Choroid plexus epithelial cell (primary cell): ENCODE results near the gene PLEKHO2.
"Not testable (repeated sequence)": the region's sequence is repeated elsewhere in the genome, so short reads cannot be mapped to it uniquely, and the experiment has no call there.

Experiments used
- DNase-seq: peaks from one replicate; pipeline ENCODE4 v3.0.0-alpha.2; 2010; ENCODE audit warnings: low read depth
- H3K4me3 ChIP-seq: 2 replicates; pipeline ENCODE4 v1.5.1; 2011; ENCODE audit warnings: low read depth, mild to moderate bottlenecking, control low read depth, low read length, moderate library complexity
- TF ChIP-seq, protein P1 (sequence below): conservative IDR thresholded peaks from 2 replicates; pipeline ENCODE4 v1.5.1; 2011; ENCODE audit warnings: low read depth, mild to moderate bottlenecking, control low read depth, inconsistent platforms, low read length, moderate library complexity

The PLEKHO2 gene, protein sequence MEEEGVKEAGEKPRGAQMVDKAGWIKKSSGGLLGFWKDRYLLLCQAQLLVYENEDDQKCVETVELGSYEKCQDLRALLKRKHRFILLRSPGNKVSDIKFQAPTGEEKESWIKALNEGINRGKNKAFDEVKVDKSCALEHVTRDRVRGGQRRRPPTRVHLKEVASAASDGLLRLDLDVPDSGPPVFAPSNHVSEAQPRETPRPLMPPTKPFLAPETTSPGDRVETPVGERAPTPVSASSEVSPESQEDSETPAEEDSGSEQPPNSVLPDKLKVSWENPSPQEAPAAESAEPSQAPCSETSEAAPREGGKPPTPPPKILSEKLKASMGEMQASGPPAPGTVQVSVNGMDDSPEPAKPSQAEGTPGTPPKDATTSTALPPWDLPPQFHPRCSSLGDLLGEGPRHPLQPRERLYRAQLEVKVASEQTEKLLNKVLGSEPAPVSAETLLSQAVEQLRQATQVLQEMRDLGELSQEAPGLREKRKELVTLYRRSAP

DNA sequence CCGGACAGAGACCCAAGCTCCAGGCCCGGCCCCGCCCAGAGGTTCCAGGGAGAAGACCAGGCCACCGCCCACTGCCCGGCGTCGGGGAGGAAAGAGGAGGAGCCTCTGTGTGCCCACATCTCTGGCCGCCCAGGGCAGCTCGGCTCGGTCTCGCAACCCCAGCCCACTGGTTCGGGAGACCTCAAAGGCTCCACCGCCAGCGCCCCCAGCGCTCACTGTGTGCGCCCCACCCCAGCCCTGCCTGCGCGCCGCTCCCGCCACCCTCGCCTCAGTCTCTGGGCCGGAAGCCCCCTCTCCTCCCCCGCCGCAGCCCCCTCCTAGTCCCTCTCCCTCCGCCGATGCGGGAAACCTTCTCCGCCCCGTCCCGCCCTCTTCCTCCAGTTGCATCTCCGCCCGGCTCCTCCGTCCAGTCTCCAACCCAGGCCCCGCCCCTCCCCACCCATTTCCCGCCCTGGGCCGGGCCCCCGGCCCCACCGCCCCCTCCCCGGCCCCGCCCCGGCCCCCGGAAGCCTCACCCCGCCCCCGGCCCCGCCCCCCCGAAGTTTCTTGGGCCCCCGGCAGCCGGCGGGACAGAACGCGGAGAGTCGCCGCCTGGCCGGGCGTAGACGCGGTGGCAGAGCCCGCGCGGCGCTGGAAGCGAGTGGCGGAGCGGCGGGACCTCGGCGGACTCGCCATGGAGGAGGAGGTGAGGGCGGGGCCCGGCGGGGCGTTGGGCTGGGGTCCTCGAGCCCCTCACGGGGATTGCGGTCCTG is at the start of gene PLEKHO2:
Gene PLEKHO2, plus strand, starts transcription at position 572 of the 752 bp plus-strand sequence. Its CDS starts 102 bp downstream, at position 674.
- peak; percentile 95 for DNase-seq
- peak within 1 kb of the TSS; percentile 92 for H3K4me3 ChIP-seq
- TF ChIP-seq, protein P1, sequence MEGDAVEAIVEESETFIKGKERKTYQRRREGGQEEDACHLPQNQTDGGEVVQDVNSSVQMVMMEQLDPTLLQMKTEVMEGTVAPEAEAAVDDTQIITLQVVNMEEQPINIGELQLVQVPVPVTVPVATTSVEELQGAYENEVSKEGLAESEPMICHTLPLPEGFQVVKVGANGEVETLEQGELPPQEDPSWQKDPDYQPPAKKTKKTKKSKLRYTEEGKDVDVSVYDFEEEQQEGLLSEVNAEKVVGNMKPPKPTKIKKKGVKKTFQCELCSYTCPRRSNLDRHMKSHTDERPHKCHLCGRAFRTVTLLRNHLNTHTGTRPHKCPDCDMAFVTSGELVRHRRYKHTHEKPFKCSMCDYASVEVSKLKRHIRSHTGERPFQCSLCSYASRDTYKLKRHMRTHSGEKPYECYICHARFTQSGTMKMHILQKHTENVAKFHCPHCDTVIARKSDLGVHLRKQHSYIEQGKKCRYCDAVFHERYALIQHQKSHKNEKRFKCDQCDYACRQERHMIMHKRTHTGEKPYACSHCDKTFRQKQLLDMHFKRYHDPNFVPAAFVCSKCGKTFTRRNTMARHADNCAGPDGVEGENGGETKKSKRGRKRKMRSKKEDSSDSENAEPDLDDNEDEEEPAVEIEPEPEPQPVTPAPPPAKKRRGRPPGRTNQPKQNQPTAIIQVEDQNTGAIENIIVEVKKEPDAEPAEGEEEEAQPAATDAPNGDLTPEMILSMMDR: no peak

DNA sequence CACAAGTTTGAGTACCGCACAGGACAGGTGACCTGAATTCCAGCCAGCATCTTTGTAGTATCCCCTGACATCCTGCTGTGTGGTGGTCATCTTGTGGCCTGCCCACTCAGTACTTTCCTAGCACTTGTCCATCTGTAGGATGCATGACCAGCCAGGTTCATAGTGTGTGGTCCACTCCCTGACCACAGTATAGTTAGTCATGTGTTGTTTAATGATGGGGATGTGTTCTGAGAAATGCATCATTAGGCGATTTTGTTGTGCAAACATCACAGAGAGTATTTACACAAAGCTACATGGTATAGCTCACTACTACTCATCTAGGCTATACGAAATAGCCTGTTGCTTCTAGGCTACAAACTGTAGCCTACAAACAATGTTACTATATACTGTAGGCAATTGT is 49.4 kb upstream of the PLEKHO2 start:
- TF ChIP-seq, protein P1: no peak
- DNase-seq: no peak
- H3K4me3 ChIP-seq: no peak overlapping the region

DNA sequence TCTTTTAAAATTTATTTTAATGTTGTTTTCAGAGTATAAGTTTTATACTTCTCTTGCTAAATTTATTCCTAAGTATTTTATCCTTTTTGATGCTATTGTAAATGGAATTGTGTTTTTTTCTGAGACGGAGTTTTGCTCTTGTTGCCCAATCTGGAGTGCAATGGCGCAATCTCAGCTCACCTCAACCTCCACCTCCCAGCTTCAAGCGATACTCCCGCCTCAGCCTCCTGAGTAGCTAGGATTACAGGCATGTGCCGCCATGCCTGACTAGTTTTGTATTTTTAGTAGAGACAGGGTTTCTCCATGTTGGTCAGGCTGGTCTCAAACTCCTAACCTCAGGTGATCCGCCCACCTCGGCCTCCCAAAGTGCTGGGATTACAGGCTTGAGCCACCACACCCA is 46.4 kb upstream of the PLEKHO2 start:
- H3K4me3 ChIP-seq, DNase-seq: not testable (repeated sequence)

DNA sequence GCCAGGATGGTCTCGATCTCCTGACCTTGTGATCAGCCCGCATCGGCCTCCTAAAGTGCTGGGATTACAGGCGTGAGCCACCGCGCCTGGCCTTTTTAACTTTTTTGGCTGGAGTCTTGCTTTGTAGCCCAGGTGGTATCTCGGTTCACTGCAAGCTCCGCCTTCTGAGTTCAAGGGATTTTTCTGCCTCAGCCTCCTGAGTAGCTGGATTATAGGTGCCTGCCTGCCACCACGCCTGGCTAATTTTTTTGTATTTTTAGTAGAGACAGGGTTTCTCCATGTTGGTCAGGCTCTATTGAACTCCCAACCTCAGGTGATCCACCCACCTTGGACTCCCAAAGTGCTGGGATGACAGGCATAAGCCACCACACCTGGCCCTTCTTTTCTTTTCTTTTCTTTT is 45.8 kb upstream of the PLEKHO2 start:
- not testable (repeated sequence) for DNase-seq, H3K4me3 ChIP-seq

DNA sequence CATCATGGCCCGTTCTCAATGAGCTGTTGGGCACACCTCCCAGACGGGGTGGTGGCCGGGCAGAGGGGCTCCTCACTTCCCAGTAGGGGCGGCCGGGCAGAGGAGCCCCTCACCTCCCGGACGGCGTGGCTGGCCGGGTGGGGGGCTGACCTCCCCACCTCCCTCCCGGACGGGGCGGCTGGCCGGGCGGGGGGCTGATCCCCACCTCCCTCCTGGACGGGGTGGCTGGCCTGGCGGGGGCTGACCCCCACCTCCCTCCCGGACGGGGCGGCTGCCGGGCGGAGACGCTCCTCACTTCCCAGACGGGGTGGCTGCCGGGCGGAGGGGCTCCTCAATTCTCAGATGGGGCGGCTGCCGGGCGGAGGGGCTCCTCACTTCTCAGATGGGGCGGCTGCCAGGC is 42.8 kb upstream of the PLEKHO2 start:
- H3K4me3 ChIP-seq, DNase-seq: not testable (repeated sequence)

DNA sequence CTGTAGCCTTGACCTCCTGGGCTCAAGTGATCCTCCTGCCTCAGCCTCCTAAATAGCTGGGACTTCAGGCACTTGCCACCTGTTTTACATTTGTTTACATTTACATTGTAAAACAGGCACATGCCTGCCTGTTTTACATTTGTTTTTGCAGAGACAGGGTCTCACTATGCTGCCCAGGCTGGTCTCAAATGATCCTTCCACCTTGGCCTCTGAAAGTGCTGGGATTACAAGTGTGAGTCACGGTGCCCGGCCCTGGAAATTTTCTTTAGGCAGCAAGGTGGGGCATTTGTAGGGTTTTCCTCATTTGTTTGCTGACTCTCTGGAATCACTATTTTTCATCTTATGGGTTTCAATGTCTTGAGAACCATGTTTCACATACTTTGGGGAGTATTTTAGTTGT is 41.2 kb upstream of the PLEKHO2 start:
- TF ChIP-seq, protein P1: no peak
- H3K4me3 ChIP-seq: no peak overlapping the region
- no peak for DNase-seq

DNA sequence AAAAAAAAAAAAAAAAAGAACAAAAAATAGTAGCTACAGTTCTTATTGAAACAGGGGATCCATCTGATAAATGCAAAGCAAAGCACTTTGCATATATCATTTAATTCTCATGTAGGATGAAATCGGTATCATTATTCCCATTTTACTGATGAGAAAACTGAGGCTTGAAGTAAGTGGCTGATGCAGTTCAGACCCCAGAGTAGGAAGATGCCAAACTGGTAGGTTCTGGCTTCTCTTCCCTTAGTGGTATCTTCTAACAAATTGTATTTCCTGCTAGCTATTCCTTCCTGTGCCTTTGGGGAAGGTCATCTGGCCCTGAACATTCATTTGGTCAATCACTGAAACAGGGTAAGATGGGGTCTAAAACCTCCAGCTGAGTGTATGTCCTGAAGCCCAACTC is 38.2 kb upstream of the PLEKHO2 start:
- no peak for DNase-seq
- no peak overlapping the region for H3K4me3 ChIP-seq
- TF ChIP-seq, protein P1: no peak

DNA sequence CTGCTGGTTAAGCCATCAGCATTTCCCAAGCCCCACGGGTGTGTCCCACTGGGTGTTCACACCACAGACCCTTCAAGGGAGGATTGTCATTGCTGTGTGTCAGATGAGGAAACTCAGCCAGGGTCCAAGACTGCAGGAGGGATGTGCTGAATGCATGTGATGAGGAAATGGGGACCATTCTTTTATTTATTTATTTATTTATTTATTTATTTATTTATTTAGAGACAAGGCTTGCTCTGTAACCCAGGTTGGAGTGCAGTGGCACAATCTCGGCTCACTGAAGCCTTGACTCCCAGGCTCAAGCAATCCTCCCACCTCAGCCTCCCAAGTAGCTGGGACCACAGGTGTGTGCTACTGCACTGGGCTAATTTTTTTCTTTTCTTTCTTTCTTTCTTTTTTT is 37.1 kb upstream of the PLEKHO2 start:
- TF ChIP-seq, protein P1: no peak
- H3K4me3 ChIP-seq: no peak overlapping the region
- DNase-seq: no peak
